HL-60 (cell line): ENCODE results near the gene NFIA.

Experiments
- GABPA ChIP-seq: IDR thresholded peaks from 2 replicates; pipeline ENCODE4 v1.6.1; 2012; ENCODE audit warnings: low read depth
- POLR2AphosphoS5 ChIP-seq: IDR thresholded peaks from 2 replicates; pipeline ENCODE4 v1.6.1; 2012; ENCODE audit warnings: low read depth
- TF ChIP-seq, protein P1 (sequence below): IDR thresholded peaks from one replicate; pipeline ENCODE4 v1.5.1; 2011; ENCODE audit warnings: low read length, control low read depth, inconsistent platforms; ENCODE audit not compliant: insufficient read depth
- TF ChIP-seq, protein P2 (sequence below): IDR thresholded peaks from 2 replicates; pipeline ENCODE4 v1.6.1; 2012; ENCODE audit warnings: low read depth; ENCODE audit not compliant: insufficient replicate concordance

DNA sequence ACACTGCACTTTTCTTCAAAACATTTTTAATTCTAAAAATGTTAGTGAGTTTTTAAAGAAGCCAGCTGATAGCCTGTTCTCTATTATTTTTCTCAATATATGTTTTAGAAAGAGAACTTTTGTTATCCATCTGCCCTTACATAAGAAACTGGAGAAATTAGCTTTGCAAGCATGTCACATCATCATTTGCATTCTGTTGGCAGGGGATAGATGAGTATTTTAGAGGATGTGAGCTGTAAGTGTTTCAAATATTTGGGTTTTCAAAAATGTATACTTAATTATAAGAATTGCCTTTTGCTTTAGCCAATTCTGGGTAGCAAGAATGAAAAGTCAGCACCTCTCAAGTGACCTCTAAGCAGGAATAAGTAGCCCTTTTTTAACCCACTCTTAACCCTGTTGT is 7.4 kb downstream of the NFIA start:
- TF ChIP-seq, protein P1, sequence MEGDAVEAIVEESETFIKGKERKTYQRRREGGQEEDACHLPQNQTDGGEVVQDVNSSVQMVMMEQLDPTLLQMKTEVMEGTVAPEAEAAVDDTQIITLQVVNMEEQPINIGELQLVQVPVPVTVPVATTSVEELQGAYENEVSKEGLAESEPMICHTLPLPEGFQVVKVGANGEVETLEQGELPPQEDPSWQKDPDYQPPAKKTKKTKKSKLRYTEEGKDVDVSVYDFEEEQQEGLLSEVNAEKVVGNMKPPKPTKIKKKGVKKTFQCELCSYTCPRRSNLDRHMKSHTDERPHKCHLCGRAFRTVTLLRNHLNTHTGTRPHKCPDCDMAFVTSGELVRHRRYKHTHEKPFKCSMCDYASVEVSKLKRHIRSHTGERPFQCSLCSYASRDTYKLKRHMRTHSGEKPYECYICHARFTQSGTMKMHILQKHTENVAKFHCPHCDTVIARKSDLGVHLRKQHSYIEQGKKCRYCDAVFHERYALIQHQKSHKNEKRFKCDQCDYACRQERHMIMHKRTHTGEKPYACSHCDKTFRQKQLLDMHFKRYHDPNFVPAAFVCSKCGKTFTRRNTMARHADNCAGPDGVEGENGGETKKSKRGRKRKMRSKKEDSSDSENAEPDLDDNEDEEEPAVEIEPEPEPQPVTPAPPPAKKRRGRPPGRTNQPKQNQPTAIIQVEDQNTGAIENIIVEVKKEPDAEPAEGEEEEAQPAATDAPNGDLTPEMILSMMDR, result no peak
- TF ChIP-seq GABPA (no peak), POLR2AphosphoS5 (no peak)
- TF ChIP-seq, protein P2, sequence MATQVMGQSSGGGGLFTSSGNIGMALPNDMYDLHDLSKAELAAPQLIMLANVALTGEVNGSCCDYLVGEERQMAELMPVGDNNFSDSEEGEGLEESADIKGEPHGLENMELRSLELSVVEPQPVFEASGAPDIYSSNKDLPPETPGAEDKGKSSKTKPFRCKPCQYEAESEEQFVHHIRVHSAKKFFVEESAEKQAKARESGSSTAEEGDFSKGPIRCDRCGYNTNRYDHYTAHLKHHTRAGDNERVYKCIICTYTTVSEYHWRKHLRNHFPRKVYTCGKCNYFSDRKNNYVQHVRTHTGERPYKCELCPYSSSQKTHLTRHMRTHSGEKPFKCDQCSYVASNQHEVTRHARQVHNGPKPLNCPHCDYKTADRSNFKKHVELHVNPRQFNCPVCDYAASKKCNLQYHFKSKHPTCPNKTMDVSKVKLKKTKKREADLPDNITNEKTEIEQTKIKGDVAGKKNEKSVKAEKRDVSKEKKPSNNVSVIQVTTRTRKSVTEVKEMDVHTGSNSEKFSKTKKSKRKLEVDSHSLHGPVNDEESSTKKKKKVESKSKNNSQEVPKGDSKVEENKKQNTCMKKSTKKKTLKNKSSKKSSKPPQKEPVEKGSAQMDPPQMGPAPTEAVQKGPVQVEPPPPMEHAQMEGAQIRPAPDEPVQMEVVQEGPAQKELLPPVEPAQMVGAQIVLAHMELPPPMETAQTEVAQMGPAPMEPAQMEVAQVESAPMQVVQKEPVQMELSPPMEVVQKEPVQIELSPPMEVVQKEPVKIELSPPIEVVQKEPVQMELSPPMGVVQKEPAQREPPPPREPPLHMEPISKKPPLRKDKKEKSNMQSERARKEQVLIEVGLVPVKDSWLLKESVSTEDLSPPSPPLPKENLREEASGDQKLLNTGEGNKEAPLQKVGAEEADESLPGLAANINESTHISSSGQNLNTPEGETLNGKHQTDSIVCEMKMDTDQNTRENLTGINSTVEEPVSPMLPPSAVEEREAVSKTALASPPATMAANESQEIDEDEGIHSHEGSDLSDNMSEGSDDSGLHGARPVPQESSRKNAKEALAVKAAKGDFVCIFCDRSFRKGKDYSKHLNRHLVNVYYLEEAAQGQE, result no peak
